GM19035 (cell line): ENCODE data around the gene SIK1.
A peak's percentile ranks its signal among the peaks of the same experiment; 100 is the strongest.
"Not testable (repeated sequence)": the region's sequence is repeated elsewhere in the genome, so short reads cannot be mapped to it uniquely, and the experiment has no call there.

Source experiments
- ATAC-seq: cut with Tn5 transposase; IDR thresholded peaks from one replicate; pipeline ENCODE4 v1.9.1; 2021; ENCODE audit not compliant: unreplicated experiment

The SIK1 gene

GRCh38 chr21:43426404-43427241 is at the start of gene SIK1:
SIK1 (minus strand) TSS chr21:43427131; CDS start chr21:43426178, 953 bp downstream.
- peak; percentile 41 for ATAC-seq

GRCh38 chr21:43471597-43472242 is 44.8 kb upstream of the SIK1 start:
- ATAC-seq, result not testable (repeated sequence)

- ATAC-seq, result not testable (repeated sequence)
These were observed 43.0 kb upstream of the SIK1 start for GRCh38 chr21:43469719-43470458.

- no peak for ATAC-seq
These were observed 40.9 kb upstream of the SIK1 start for GRCh38 chr21:43467785-43468184.

- not testable (repeated sequence) for ATAC-seq
These were observed 38.2 kb upstream of the SIK1 start for GRCh38 chr21:43465159-43465558.

GRCh38 chr21:43463498-43464261 is 36.7 kb upstream of the SIK1 start:
- not testable (repeated sequence) for ATAC-seq

- ATAC-seq, result not testable (repeated sequence)
These were observed 36.0 kb upstream of the SIK1 start for GRCh38 chr21:43462932-43463331.

- ATAC-seq, result not testable (repeated sequence)
These were observed 33.5 kb upstream of the SIK1 start for GRCh38 chr21:43460475-43460874.

GRCh38 chr21:43458995-43459394 is 32.1 kb upstream of the SIK1 start:
- not testable (repeated sequence) for ATAC-seq

GRCh38 chr21:43456616-43457314 is 29.8 kb upstream of the SIK1 start:
- ATAC-seq, result not testable (repeated sequence)

GRCh38 chr21:43455717-43456116 is 28.8 kb upstream of the SIK1 start:
- ATAC-seq, result not testable (repeated sequence)

- not testable (repeated sequence) for ATAC-seq
These were observed 27.2 kb upstream of the SIK1 start for GRCh38 chr21:43454176-43454575.

GRCh38 chr21:43451850-43452249 is 24.9 kb upstream of the SIK1 start:
- not testable (repeated sequence) for ATAC-seq

- ATAC-seq, result not testable (repeated sequence)
These were observed 23.4 kb upstream of the SIK1 start for GRCh38 chr21:43450287-43450686.

GRCh38 chr21:43447353-43447977 is 20.5 kb upstream of the SIK1 start:
- ATAC-seq, result not testable (repeated sequence)

- not testable (repeated sequence) for ATAC-seq
These were observed 19.5 kb upstream of the SIK1 start for GRCh38 chr21:43446277-43446932.

- ATAC-seq, result not testable (repeated sequence)
These were observed 17.6 kb upstream of the SIK1 start for GRCh38 chr21:43444524-43444923.

GRCh38 chr21:43442571-43442970 is 15.6 kb upstream of the SIK1 start:
- ATAC-seq, result not testable (repeated sequence)
